ENCODE results near the gene ZC3H10. TPM values are rescaled to one million over a fixed set of nuclear protein-coding genes. Genes with fewer than 3 reads are reported as not detected.

The ZC3H10 gene
- total and polyA plus RNA-seq, 2 of the 13 experiments (the other 11 are each of a cell fraction or from before 2014, with no cell fraction given) = 0.70 to 2.3 TPM

DNA sequence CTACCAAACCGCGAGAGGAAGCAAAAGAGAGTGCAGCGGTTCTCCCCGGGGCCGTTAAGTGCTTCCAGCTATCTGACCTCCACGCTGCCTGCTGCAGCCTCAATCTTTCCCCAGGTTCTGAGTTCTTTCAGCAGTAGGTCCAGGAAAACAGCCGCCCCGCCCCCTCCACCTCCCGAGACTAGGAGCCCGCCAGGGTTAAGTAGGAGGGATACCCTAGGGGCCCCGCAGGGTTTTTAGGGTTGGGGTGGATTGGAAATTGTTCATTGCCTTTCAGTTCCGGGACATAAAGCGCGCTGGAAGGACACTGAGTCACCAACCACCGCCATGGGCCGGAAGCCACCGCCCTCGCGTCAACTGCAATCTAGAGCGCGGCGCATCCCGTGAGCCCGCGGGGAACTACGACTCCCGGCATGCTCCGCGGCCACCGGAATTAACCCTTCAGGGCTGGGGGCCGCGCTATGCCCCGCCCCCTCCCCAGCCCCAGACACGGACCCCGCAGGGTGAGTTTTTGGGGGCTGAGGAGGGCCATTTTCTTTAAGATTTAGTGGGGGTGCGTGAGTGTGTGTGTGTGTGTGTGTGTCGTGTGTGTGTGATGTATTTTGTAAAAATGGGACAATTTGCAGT, 34.2 kb downstream of the ZC3H10 start, which contains the start of gene MYL6B (continued):
- TF ChIP-seq ZKSCAN8 (CRISPR knock-in tag; IDR thresholded peaks at IDR 0.05; ENCODE audit: borderline replicate concordance) (no peak), MTA3 (CRISPR knock-in tag; IDR thresholded peaks at IDR 0.05) (no peak), HNRNPUL1 (IDR thresholded peaks at IDR 0.05; ENCODE audit: low read depth, low read length) (no peak), ZNF790 (CRISPR knock-in tag; IDR thresholded peaks at IDR 0.05; ENCODE audit: borderline replicate concordance) (no peak; the same call in 1 of the 2 replicates), GATA4 (IDR thresholded peaks at IDR 0.05; ENCODE audit: borderline replicate concordance, low read depth) (no peak), ZNF773 (CRISPR knock-in tag; IDR thresholded peaks at IDR 0.05; ENCODE audit: borderline replicate concordance) (no peak), EEA1 (CRISPR knock-in tag; IDR thresholded peaks at IDR 0.05; ENCODE audit: borderline replicate concordance) (no peak), SPEN (CRISPR knock-in tag; IDR thresholded peaks at IDR 0.05; ENCODE audit: low read depth) (peak; percentile 57; the same call in 1 of the 2 replicates), ZNF441 (CRISPR knock-in tag; IDR thresholded peaks at IDR 0.05; ENCODE audit: borderline replicate concordance) (no peak), POLR2G (IDR thresholded peaks at IDR 0.05; ENCODE audit: low read depth, low read length) (peak; percentile 71), ZFY (CRISPR knock-in tag; IDR thresholded peaks at IDR 0.05) (peak; percentile 76), NFRKB (IDR thresholded peaks at IDR 0.05) (no peak), CCDC6 (CRISPR knock-in tag; IDR thresholded peaks at IDR 0.05) (no peak), MBNL3 (CRISPR knock-in tag; conservative IDR thresholded peaks at IDR 0.05) (no peak), ZBTB38 (CRISPR knock-in tag; IDR thresholded peaks at IDR 0.05) (no peak), KDM5B (CRISPR knock-in tag; IDR thresholded peaks at IDR 0.05; ENCODE audit: borderline replicate concordance) (0 out of 2 replicates have a peak, but pooled peaks have one; percentile 31), ZNF501 (CRISPR knock-in tag; IDR thresholded peaks at IDR 0.05) (no peak)
- TF ChIP-seq, protein P1, sequence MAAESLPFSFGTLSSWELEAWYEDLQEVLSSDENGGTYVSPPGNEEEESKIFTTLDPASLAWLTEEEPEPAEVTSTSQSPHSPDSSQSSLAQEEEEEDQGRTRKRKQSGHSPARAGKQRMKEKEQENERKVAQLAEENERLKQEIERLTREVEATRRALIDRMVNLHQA (CRISPR knock-in tag; IDR thresholded peaks at IDR 0.05) = no peak
- TF ChIP-seq, protein P2, sequence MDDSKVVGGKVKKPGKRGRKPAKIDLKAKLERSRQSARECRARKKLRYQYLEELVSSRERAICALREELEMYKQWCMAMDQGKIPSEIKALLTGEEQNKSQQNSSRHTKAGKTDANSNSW (CRISPR knock-in tag; IDR thresholded peaks at IDR 0.05; ENCODE audit: borderline replicate concordance) = no peak
- TF ChIP-seq, protein P3, sequence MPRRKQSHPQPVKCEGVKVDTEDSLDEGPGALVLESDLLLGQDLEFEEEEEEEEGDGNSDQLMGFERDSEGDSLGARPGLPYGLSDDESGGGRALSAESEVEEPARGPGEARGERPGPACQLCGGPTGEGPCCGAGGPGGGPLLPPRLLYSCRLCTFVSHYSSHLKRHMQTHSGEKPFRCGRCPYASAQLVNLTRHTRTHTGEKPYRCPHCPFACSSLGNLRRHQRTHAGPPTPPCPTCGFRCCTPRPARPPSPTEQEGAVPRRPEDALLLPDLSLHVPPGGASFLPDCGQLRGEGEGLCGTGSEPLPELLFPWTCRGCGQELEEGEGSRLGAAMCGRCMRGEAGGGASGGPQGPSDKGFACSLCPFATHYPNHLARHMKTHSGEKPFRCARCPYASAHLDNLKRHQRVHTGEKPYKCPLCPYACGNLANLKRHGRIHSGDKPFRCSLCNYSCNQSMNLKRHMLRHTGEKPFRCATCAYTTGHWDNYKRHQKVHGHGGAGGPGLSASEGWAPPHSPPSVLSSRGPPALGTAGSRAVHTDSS (CRISPR knock-in tag; conservative IDR thresholded peaks at IDR 0.05) = no peak
- TF ChIP-seq, protein P4, sequence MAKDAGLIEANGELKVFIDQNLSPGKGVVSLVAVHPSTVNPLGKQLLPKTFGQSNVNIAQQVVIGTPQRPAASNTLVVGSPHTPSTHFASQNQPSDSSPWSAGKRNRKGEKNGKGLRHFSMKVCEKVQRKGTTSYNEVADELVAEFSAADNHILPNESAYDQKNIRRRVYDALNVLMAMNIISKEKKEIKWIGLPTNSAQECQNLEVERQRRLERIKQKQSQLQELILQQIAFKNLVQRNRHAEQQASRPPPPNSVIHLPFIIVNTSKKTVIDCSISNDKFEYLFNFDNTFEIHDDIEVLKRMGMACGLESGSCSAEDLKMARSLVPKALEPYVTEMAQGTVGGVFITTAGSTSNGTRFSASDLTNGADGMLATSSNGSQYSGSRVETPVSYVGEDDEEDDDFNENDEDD (CRISPR knock-in tag; IDR thresholded peaks at IDR 0.05; ENCODE audit: borderline replicate concordance) = peak; percentile 61; the same call in 1 of the 2 replicates
- TF ChIP-seq, protein P5, sequence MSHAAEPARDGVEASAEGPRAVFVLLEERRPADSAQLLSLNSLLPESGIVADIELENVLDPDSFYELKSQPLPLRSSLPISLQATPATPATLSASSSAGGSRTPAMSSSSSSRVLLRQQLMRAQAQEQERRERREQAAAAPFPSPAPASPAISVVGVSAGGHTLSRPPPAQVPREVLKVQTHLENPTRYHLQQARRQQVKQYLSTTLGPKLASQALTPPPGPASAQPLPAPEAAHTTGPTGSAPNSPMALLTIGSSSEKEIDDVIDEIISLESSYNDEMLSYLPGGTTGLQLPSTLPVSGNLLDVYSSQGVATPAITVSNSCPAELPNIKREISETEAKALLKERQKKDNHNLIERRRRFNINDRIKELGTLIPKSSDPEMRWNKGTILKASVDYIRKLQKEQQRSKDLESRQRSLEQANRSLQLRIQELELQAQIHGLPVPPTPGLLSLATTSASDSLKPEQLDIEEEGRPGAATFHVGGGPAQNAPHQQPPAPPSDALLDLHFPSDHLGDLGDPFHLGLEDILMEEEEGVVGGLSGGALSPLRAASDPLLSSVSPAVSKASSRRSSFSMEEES (CRISPR knock-in tag; IDR thresholded peaks at IDR 0.05) = peak; percentile 61; the same call in 1 of the 2 replicates
- TF ChIP-seq, protein P6, sequence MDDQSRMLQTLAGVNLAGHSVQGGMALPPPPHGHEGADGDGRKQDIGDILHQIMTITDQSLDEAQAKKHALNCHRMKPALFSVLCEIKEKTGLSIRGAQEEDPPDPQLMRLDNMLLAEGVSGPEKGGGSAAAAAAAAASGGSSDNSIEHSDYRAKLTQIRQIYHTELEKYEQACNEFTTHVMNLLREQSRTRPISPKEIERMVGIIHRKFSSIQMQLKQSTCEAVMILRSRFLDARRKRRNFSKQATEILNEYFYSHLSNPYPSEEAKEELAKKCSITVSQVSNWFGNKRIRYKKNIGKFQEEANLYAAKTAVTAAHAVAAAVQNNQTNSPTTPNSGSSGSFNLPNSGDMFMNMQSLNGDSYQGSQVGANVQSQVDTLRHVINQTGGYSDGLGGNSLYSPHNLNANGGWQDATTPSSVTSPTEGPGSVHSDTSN (CRISPR knock-in tag; IDR thresholded peaks at IDR 0.05; ENCODE audit: borderline replicate concordance) = no peak

Data from HepG2 (cell line).